A673 (cell line): ENCODE data around the gene CEP68. TPM values are rescaled to one million over a fixed set of nuclear protein-coding genes. Genes with fewer than 3 reads are reported as not detected.

Source experiments
- BruUV-seq: library from RNA; stranded (reverse); fragments of 400-500 nt; replicated peaks from 2 replicates; lab custom pipeline; 2021; lab: Mats Ljungman, UMichigan
- CTCF ChIA-PET: fragments of 300-600 bp; sonication (Branson Sonifier 250); formaldehyde crosslinking; loops from one replicate; lab custom pipeline; 2022; ENCODE audit warnings: antibody characterized with exemption; lab: Charles Lee
- POLR2A ChIA-PET: fragments of 300-600 bp; sonication (Branson Sonifier 250); formaldehyde crosslinking; loops from one replicate; lab custom pipeline; 2022; ENCODE audit warnings: antibody characterized with exemption; ENCODE audit not compliant: low non-redundant PET; lab: Charles Lee
- DNase-seq: peaks from one replicate; pipeline ENCODE4 v3.0.0-alpha.2; 2015; ENCODE audit warnings: low spot score
- H3K27ac ChIP-seq: fragments of 200-600 bp; sonication (generic); 2 replicates; pipeline ENCODE4 v1.5.1; 2016; ENCODE audit warnings: mixed run types, low read depth, mild to moderate bottlenecking, mixed read lengths, antibody characterized with exemption, low read length; ENCODE audit not compliant: poor library complexity, severe bottlenecking
- H3K27me3 ChIP-seq: fragments of 200-600 bp; sonication (generic); replicated peaks from 2 replicates; pipeline ENCODE4 v1.6.1; 2017; ENCODE audit warnings: mixed run types, low read depth, mild to moderate bottlenecking, mixed read lengths, antibody characterized with exemption, low read length; ENCODE audit not compliant: insufficient read depth, poor library complexity
- H3K36me3 ChIP-seq: fragments of 200-600 bp; sonication (generic); 2 replicates; pipeline ENCODE4 v1.6.1; 2016; ENCODE audit warnings: mixed run types, mild to moderate bottlenecking, mixed read lengths, antibody characterized with exemption, low read length; ENCODE audit not compliant: insufficient read depth, poor library complexity, severe bottlenecking
- H3K4me1 ChIP-seq: fragments of 200-600 bp; sonication (generic); 2 replicates; pipeline ENCODE4 v1.6.1; 2017; ENCODE audit warnings: mixed run types, mild to moderate bottlenecking, mixed read lengths, antibody characterized with exemption, low read length; ENCODE audit not compliant: insufficient read depth, poor library complexity, severe bottlenecking
- H3K4me3 ChIP-seq: fragments of 200-600 bp; sonication (generic); 2 replicates; pipeline ENCODE4 v1.5.1; 2016; ENCODE audit warnings: low read depth, mixed run types, mild to moderate bottlenecking, mixed read lengths, low read length; ENCODE audit not compliant: poor library complexity, severe bottlenecking
- H3K9me3 ChIP-seq: fragments of 200-600 bp; sonication (generic); 2 replicates; pipeline ENCODE4 v1.6.1; 2016; ENCODE audit warnings: mixed run types, low read depth, mild to moderate bottlenecking, mixed read lengths, antibody characterized with exemption, low read length; ENCODE audit not compliant: poor library complexity, severe bottlenecking
- EZH2 ChIP-seq: fragments of 200-600 bp; sonication (generic); IDR thresholded peaks from 2 replicates; pipeline ENCODE4 v1.6.1; 2017; ENCODE audit warnings: borderline replicate concordance, low read depth, mild to moderate bottlenecking, mixed read lengths, antibody characterized with exemption, low read length; ENCODE audit not compliant: poor library complexity, severe bottlenecking
- intact Hi-C: fragments of 100-400 bp; cut with micrococcal nuclease; formaldehyde crosslinking; loops from one replicate; pipeline ENCODE4 v1.10.0; 2022; ENCODE audit not compliant: unreplicated experiment
- total RNA-seq: library from RNA; stranded (reverse); gene quantifications from 2 replicates; pipeline ENCODE4 v1.2.3, GENCODE V29; 2021
- TF ChIP-seq, protein P1 (sequence below): fragments of 300-800, 200-600 bp; sonication (generic); conservative IDR thresholded peaks from 2 replicates; pipeline ENCODE4 v1.5.1; 2017; ENCODE audit warnings: low read depth, mild to moderate bottlenecking, antibody characterized with exemption, low read length, moderate library complexity, mixed read lengths

The CEP68 gene
- total RNA-seq, 1 experiment from 2014 or later = 10.1 TPM

DNA sequence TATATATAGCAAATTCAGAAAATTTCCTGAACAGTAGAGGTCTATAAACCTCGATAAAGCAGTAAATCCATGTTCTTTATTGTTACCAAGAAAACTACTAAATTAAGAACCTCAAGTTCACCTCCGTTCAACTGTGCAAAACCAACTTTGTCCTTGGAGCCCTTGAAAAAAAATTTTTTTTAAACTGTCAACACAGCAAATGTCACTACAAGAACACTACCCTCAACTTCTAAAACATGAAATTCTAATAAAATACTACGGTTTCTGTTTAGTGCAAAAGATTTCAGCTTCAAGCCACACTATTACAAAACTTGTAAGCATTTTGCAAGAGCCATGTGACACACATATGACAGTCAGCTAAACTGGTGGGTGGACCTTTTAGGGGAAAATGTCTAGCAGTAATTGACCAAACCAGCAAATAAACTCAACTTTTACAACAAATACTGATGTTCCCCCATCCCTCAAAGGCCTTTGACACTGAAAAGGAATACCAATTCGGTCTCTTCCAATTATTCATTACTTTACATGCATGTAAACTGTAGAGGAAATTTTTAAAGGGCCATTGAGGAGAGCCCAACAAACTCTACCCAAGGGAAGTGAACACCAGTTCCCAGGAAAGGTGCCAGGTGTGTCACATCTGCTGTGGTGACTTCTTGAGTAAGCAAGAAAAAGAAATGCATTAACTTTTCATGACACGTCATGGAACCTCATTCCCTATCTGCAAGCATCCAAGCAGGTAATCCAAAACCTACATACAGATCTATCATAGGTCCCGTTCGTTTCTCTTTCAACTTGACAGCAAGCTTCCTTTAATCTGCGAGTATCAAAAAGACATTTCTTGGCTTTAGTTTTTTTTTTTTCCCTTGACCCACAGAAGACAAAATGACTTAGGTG lies 72.3 kb downstream of the CEP68 start:
- no peaks in the 10 kb centered on the region for H3K9me3 ChIP-seq
- POLR2A ChIA-PET = no interaction called here
- H3K27me3 ChIP-seq = no peaks in the 10 kb centered on the region
- BruUV-seq = TSS peak; percentile 53
- DNase-seq = no peak
- peaks cover 28% of the 10 kb centered on the region for H3K4me1 ChIP-seq
- no peaks in the 10 kb centered on the region for H3K36me3 ChIP-seq
- intact Hi-C loops = no loop called here
- peak overlapping the region; percentile 98 for H3K27ac ChIP-seq
- CTCF ChIA-PET = interaction anchor here (0.6 kb wide), 1 partner anchor 194 kb away, joined by 6 read pairs; no protein-coding TSS in a partner anchor
- TF ChIP-seq, protein P1, sequence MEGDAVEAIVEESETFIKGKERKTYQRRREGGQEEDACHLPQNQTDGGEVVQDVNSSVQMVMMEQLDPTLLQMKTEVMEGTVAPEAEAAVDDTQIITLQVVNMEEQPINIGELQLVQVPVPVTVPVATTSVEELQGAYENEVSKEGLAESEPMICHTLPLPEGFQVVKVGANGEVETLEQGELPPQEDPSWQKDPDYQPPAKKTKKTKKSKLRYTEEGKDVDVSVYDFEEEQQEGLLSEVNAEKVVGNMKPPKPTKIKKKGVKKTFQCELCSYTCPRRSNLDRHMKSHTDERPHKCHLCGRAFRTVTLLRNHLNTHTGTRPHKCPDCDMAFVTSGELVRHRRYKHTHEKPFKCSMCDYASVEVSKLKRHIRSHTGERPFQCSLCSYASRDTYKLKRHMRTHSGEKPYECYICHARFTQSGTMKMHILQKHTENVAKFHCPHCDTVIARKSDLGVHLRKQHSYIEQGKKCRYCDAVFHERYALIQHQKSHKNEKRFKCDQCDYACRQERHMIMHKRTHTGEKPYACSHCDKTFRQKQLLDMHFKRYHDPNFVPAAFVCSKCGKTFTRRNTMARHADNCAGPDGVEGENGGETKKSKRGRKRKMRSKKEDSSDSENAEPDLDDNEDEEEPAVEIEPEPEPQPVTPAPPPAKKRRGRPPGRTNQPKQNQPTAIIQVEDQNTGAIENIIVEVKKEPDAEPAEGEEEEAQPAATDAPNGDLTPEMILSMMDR = no peak
- TF ChIP-seq EZH2 = no peak
- H3K4me3 ChIP-seq = peak overlapping the region; percentile 100

- peak overlapping the region; percentile 98 for H3K27ac ChIP-seq
- no peaks in the 10 kb centered on the region for H3K27me3 ChIP-seq
- ChIA-PET CTCF (interaction anchor here (1.1 to 1.2 kb wide), 3 partner anchors 64 to 212 kb away, joined by 4 to 14 read pairs (median 5); no protein-coding TSS in a partner anchor), POLR2A (interaction anchor here (0.7 to 1.2 kb wide), 3 partner anchors 11 to 676 kb away, joined by 4 to 21 read pairs (median 12); no protein-coding TSS in a partner anchor)
- no peak for TF ChIP-seq EZH2
- TF ChIP-seq, protein P1 = no peak
- peak; percentile 15 for DNase-seq
- BruUV-seq = no TSS peak
- H3K4me3 ChIP-seq = peak overlapping the region; percentile 100
- peaks cover 28% of the 10 kb centered on the region for H3K4me1 ChIP-seq
- no peaks in the 10 kb centered on the region for H3K36me3 ChIP-seq
- no peaks in the 10 kb centered on the region for H3K9me3 ChIP-seq
- intact Hi-C loops = no loop called here
Measured at GRCh38 chr2:65129286-65129825, 73.1 kb downstream of the CEP68 start.

DNA sequence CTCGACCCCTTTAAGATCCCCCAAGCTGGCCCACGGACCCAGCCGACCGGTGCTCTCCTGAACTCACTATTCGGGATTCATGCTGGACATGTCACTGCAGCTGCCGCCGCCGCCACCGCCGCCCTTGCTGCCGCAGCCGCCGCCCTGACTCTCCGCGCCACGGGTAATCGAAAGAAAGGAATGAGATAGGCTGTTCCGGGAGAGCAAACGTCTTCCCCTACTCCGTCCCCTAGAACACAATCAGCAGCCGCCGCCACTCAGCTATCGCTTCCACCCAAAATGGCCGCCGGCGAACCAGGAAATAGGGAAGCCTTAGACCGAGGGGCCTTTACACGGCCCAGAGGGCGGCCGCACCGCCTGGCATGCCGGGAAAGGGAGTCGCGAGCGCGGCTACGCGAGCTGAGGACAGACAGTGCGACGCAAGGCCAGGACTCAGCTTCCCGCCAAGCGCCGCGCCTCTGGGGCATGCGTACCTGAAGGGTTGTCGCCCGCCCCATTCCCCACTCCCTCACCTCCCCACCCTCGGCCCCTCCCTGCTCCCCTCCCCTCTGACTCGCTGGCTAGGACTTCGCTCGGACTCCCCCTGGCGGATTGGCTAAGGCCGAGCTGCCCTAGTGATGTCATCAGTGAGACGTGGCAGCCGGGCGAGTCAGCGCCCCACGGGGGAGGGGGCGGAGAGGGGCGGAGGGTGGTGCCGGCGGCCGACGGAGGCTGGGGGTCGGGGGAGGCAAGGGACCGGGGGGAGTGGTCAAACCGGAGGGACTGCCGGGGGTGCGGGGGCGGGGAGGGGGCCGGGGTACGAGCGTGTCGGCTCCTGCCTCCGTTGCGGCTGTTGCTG lies 73.8 kb downstream of the CEP68 start, which contains the start of gene RAB1A:
TSS of gene RAB1A (minus strand) at position 281 of the 838 bp plus-strand sequence. CDS start at position 90, 191 bp downstream.
- Histone ChIP-seq H3K36me3 (no peaks in the 10 kb centered on the region), H3K4me3 (peak within 1 kb of the TSS; percentile 100), H3K27me3 (no peaks in the 10 kb centered on the region), H3K4me1 (peaks cover 23% of the 10 kb centered on the region), H3K27ac (peak within 1 kb of the TSS; percentile 98), H3K9me3 (no peaks in the 10 kb centered on the region)
- ChIA-PET CTCF (interaction anchor here (0.6 to 1.2 kb wide), 8 partner anchors 11 to 573 kb away, joined by 3 to 14 read pairs (median 4); partner anchors contain the start of gene ACTR2), POLR2A (interaction anchor here (0.5 to 1.2 kb wide), 7 partner anchors 10 to 826 kb away, joined by 3 to 21 read pairs (median 7); no protein-coding TSS in a partner anchor)
- peak; percentile 100 for DNase-seq
- BruUV-seq = no TSS peak
- intact Hi-C loops = no loop called here
- TF ChIP-seq, protein P1 = peak; percentile 51
- TF ChIP-seq EZH2 = no peak
